ENCODE results near the gene HELZ. TPM values are rescaled to one million over a fixed set of nuclear protein-coding genes. Genes with fewer than 3 reads are reported as not detected.

Gene HELZ
- total and polyA plus RNA-seq, 2 of the 8 experiments (the other 6 are each of a cell fraction or from before 2014, with no cell fraction given), result 10.0 to 48.7 TPM

DNA sequence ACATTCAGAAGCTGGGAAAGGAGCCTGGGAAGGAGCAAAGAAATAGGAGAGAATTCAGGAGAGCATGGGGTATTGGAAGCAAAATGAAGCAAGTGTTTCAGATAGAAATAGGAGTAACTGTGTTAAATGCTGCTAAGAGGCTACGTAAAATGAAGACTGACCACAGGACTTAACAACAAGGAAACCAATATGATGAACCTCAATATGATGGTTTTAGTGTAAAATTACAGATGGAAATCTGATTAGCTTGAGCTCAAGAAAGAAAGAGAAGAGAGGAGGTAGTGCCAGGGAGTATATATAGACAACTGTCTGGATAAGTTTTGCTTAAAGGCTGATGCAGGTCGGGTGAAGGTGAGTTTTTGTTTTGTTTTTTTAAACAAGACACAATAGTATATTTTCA is 92.2 kb downstream of the HELZ start:
- H3K9me3 ChIP-seq (ENCODE audit: insufficient read depth in 2 of 2, low read depth in 1 of 2, low read length in 1 of 2), result no peaks in the 10 kb centered on the region
- H3K23me2 ChIP-seq (ENCODE audit: low read depth, low read length), result no peaks in the 10 kb centered on the region
- H2BK120ac ChIP-seq (replicated peaks; ENCODE audit: low read depth, low read length), result no peak overlapping the region
- no peak overlapping the region for H2BK20ac ChIP-seq (ENCODE audit: low read length)
- H2AFZ ChIP-seq (ENCODE audit: low read length), result no peak overlapping the region
- no peaks in the 10 kb centered on the region for H3K79me1 ChIP-seq (ENCODE audit: low read depth, low read length)
- H2BK15ac ChIP-seq (ENCODE audit: low read length), result no peak overlapping the region
- H3K18ac ChIP-seq (ENCODE audit: extremely low read depth, low read length), result no peak overlapping the region
- no peak overlapping the region for H3K27ac ChIP-seq (ENCODE audit: low read depth, low read length)
- no peak overlapping the region for H4K91ac ChIP-seq (replicated peaks; ENCODE audit: insufficient read length, low read length)
- H3K4me3 ChIP-seq (ENCODE audit: extremely low read depth in 1 of 4, insufficient read depth in 2 of 4, low read depth in 3 of 4, low read length in 4 of 4), result no peak overlapping the region
- H3K9ac ChIP-seq (replicated peaks in 1 of 4; ENCODE audit: extremely low read depth in 1 of 4, low read depth in 3 of 4, low read length in 3 of 4), result no peak overlapping the region
- peaks cover 0 to 17% (median 5%) of the 10 kb centered on the region in 4 experiments; a peak in 6 of 8 replicates for H3K36me3 ChIP-seq (ENCODE audit: control insufficient read depth in 2 of 4, insufficient read depth in 4 of 4, low read length in 3 of 4)
- no peak overlapping the region for H4K5ac ChIP-seq (ENCODE audit: insufficient read length, low read depth, low read length)
- DNase-seq (ENCODE audit: low read depth in 1 of 2, low spot score in 2 of 2), result no peak
- peaks cover 0 to 6% (median 1%) of the 10 kb centered on the region in 4 experiments; a peak in 3 of 7 replicates for H3K4me1 ChIP-seq (replicated peaks in 1 of 4; ENCODE audit: control insufficient read depth in 3 of 4, insufficient read depth in 4 of 4, low read length in 3 of 4)
- no peak overlapping the region for H2BK12ac ChIP-seq (ENCODE audit: low read depth, low read length)
- no peak overlapping the region for H2AK5ac ChIP-seq (ENCODE audit: low read depth, low read length)
- FAIRE-seq, result no peak
- no peak overlapping the region for H3K4me2 ChIP-seq (ENCODE audit: insufficient read depth in 1 of 2, low read depth in 2 of 2, low read length in 2 of 2)
- no peaks in the 10 kb centered on the region for H4K20me1 ChIP-seq (replicated peaks in 1 of 2; ENCODE audit: control insufficient read depth in 1 of 2, insufficient read depth in 2 of 2, low read length in 2 of 2)
- ChIA-PET POLR2A (ENCODE audit: partially characterized antibody) (no interaction called here), CTCF (ENCODE audit: partially characterized antibody) (interaction anchor here (0.6 to 1.5 kb wide), 3 partner anchors 10 to 419 kb away, joined by 3 to 4 read pairs (median 3); no protein-coding TSS in a partner anchor)
- 76% methylated on average over 2 of the region's 2 CpGs; no CpG with 5 or more reads in 1 of the 2 experiments for WGBS, 2 experiments (ENCODE audit: extremely low coverage in 1 of 2, insufficient coverage in 1 of 2, insufficient read length in 1 of 2, insufficient replicate concordance in 2 of 2, low coverage in 1 of 2, low lambda C conversion rate in 2 of 2, missing lambda C conversion rate in 1 of 2)
- no peak overlapping the region for H3K4ac ChIP-seq (replicated peaks; ENCODE audit: insufficient read length, low read depth, low read length)
- no peak overlapping the region for H3K23ac ChIP-seq (ENCODE audit: insufficient read length)
- no peak for TF ChIP-seq KDM1A (IDR thresholded peaks at IDR 0.05; ENCODE audit: borderline replicate concordance, low read length)
- no peak for TF ChIP-seq POLR2A (IDR thresholded peaks at IDR 0.05; ENCODE audit: control extremely low read depth in 1 of 2, low read depth in 2 of 2, low read length in 2 of 2)
- TF ChIP-seq, protein P1, sequence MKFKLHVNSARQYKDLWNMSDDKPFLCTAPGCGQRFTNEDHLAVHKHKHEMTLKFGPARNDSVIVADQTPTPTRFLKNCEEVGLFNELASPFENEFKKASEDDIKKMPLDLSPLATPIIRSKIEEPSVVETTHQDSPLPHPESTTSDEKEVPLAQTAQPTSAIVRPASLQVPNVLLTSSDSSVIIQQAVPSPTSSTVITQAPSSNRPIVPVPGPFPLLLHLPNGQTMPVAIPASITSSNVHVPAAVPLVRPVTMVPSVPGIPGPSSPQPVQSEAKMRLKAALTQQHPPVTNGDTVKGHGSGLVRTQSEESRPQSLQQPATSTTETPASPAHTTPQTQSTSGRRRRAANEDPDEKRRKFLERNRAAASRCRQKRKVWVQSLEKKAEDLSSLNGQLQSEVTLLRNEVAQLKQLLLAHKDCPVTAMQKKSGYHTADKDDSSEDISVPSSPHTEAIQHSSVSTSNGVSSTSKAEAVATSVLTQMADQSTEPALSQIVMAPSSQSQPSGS (IDR thresholded peaks at IDR 0.05; ENCODE audit: low read length), result no peak
- no peak overlapping the region for H3K56ac ChIP-seq (replicated peaks; ENCODE audit: insufficient read length, low read depth, low read length)
- H4K8ac ChIP-seq (ENCODE audit: extremely low read depth, insufficient read depth, low read length), result no peak overlapping the region
- H3K79me2 ChIP-seq (ENCODE audit: control insufficient read depth in 1 of 2, insufficient read depth in 2 of 2, low read length in 2 of 2), result no peaks in the 10 kb centered on the region
- H2BK5ac ChIP-seq (ENCODE audit: low read depth, low read length), result no peak overlapping the region
- H3K27me3 ChIP-seq (replicated peaks in 1 of 4; ENCODE audit: control insufficient read depth in 3 of 4, extremely low read depth in 1 of 4, insufficient read depth in 3 of 4, low read length in 3 of 4), result no peaks in the 10 kb centered on the region
- H3K14ac ChIP-seq (ENCODE audit: insufficient read length), result no peak overlapping the region
